KMS-11 (cell line): ENCODE data around the gene SNHG17.
"Not testable (repeated sequence)": the region's sequence is repeated elsewhere in the genome, so short reads cannot be mapped to it uniquely, and the experiment has no call there.

Experiments
- H2AFZ ChIP-seq: fragments of 200-600 bp; sonication (generic); 2 replicates; pipeline ENCODE4 v1.6.1; 2016; ENCODE audit warnings: antibody characterized with exemption, mixed run types, low read depth
- H3K27ac ChIP-seq: fragments of 200-600 bp; sonication (generic); 2 replicates; pipeline ENCODE4 v1.6.1; 2016; ENCODE audit warnings: mild to moderate bottlenecking, mixed run types
- H3K27me3 ChIP-seq: fragments of 200-600 bp; sonication (generic); 2 replicates; pipeline ENCODE4 v1.6.1; 2017; ENCODE audit warnings: mild to moderate bottlenecking, low read depth, mixed run types, moderate library complexity; ENCODE audit not compliant: insufficient read depth
- H3K36me3 ChIP-seq: fragments of 200-600 bp; sonication (generic); 2 replicates; pipeline ENCODE4 v1.6.1; 2017; ENCODE audit warnings: mild to moderate bottlenecking, mixed run types; ENCODE audit not compliant: insufficient read depth
- H3K4me1 ChIP-seq: fragments of 200-600 bp; sonication (generic); 2 replicates; pipeline ENCODE4 v1.6.1; 2016; ENCODE audit warnings: mild to moderate bottlenecking, low read depth, mixed run types; ENCODE audit not compliant: poor library complexity, severe bottlenecking
- H3K4me2 ChIP-seq: fragments of 200-600 bp; sonication (generic); 2 replicates; pipeline ENCODE4 v1.7.0; 2016; ENCODE audit warnings: mild to moderate bottlenecking, mixed run types
- H3K4me3 ChIP-seq: fragments of 200-600 bp; sonication (generic); IDR thresholded peaks from 2 replicates; pipeline ENCODE4 v1.6.1; 2017; ENCODE audit warnings: low read depth, low read length, mixed read lengths; ENCODE audit not compliant: insufficient read depth
- H3K79me2 ChIP-seq: fragments of 200-600 bp; sonication (generic); 2 replicates; pipeline ENCODE4 v1.6.1; 2016; ENCODE audit warnings: low read depth, mixed run types; ENCODE audit not compliant: insufficient read depth
- H3K9ac ChIP-seq: fragments of 200-600 bp; sonication (generic); 2 replicates; pipeline ENCODE4 v1.6.1; 2016; ENCODE audit warnings: mild to moderate bottlenecking, mixed run types
- H4K20me1 ChIP-seq: fragments of 200-600 bp; sonication (generic); 2 replicates; pipeline ENCODE4 v1.6.1; 2016; ENCODE audit warnings: mild to moderate bottlenecking, mixed run types; ENCODE audit not compliant: insufficient read depth
- TF ChIP-seq, protein P1 (sequence below): fragments of 200-600 bp; sonication (generic); conservative IDR thresholded peaks from 2 replicates; pipeline ENCODE4 v1.6.1; 2017; ENCODE audit warnings: low read depth, mild to moderate bottlenecking, antibody characterized with exemption, low read length, moderate library complexity, mixed read lengths

Gene SNHG17

DNA sequence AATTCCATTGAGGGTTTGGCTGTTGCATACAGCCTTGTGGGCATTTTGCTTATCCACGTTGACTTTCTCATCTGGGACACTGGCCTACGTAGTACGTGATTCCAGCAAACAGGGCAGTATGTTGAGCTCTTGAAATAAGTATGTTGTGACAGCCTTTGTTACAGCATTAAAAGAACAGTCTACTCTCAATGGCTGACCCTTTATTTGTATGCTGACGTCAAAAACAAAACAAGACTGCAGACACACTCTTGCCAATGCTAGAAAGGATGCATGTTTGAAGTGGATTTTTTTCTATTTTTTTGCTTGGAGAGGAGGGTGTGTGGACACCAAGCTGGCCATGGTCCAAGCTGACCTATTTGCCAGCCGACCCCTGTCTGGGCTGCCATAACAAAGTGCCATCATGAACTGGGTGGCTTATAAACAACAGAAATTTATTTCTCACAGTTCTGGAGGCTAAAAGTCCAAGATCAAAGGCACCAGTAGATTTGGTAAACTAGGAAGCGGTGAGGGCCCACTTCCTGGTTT is 10.8 kb upstream of the SNHG17 start:
- no peaks in the 10 kb centered on the region; the same call in 1 of the 2 replicates for H3K36me3 ChIP-seq
- H2AFZ ChIP-seq: peak overlapping the region; percentile 56
- no peaks in the 10 kb centered on the region for H3K27me3 ChIP-seq
- no peaks in the 10 kb centered on the region for H4K20me1 ChIP-seq
- no peak overlapping the region for H3K27ac ChIP-seq
- no peak overlapping the region; the same call in 1 of the 2 replicates for H3K9ac ChIP-seq
- TF ChIP-seq, protein P1, sequence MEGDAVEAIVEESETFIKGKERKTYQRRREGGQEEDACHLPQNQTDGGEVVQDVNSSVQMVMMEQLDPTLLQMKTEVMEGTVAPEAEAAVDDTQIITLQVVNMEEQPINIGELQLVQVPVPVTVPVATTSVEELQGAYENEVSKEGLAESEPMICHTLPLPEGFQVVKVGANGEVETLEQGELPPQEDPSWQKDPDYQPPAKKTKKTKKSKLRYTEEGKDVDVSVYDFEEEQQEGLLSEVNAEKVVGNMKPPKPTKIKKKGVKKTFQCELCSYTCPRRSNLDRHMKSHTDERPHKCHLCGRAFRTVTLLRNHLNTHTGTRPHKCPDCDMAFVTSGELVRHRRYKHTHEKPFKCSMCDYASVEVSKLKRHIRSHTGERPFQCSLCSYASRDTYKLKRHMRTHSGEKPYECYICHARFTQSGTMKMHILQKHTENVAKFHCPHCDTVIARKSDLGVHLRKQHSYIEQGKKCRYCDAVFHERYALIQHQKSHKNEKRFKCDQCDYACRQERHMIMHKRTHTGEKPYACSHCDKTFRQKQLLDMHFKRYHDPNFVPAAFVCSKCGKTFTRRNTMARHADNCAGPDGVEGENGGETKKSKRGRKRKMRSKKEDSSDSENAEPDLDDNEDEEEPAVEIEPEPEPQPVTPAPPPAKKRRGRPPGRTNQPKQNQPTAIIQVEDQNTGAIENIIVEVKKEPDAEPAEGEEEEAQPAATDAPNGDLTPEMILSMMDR: no peak
- H3K4me1 ChIP-seq: peaks cover 12% of the 10 kb centered on the region
- no peak overlapping the region for H3K4me3 ChIP-seq
- H3K4me2 ChIP-seq: peak overlapping the region; percentile 12; the same call in 1 of the 2 replicates
- H3K79me2 ChIP-seq: peaks cover 8% of the 10 kb centered on the region; the same call in 1 of the 2 replicates

- TF ChIP-seq, protein P1: no peak
- Histone ChIP-seq H3K36me3 (no peaks in the 10 kb centered on the region; the same call in 1 of the 2 replicates), H3K4me1 (peaks cover 12% of the 10 kb centered on the region), H3K27ac (no peak overlapping the region), H3K79me2 (peaks cover 8% of the 10 kb centered on the region; the same call in 1 of the 2 replicates), H3K4me3 (no peak overlapping the region), H3K4me2 (no peak overlapping the region), H3K9ac (no peak overlapping the region), H2AFZ (peak overlapping the region; percentile 56; the same call in 1 of the 2 replicates), H3K27me3 (no peaks in the 10 kb centered on the region), H4K20me1 (no peaks in the 10 kb centered on the region)
Measured at GRCh38 chr20:38445381-38445796, 10.3 kb upstream of the SNHG17 start.

DNA sequence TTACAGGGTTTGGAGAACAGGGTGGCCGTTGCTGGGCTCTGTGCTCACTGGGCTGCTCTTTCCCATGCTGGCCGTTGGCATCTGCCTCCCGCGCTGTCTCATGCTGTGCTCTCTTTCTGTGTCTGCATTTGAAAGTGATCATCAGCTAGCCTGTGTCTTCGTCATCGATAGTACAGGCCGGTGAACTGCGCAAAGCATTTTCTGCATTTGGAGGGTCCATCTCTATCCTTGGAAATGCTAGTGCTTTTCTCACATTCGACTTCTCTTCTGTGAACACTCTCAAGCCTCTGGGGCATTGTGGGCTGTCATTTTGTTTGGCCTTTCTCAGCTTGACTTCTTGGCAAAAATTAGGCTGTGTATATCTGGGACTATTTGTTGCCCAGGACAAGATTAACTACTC is 6.8 kb upstream of the SNHG17 start:
- Histone ChIP-seq H3K27me3 (no peaks in the 10 kb centered on the region; the same call in 1 of the 2 replicates), H3K36me3 (no peaks in the 10 kb centered on the region), H3K4me2 (no peak overlapping the region), H3K4me1 (no peaks in the 10 kb centered on the region), H3K79me2 (peaks cover 3% of the 10 kb centered on the region; the same call in 1 of the 2 replicates), H3K9ac (no peak overlapping the region), H2AFZ (no peak overlapping the region), H3K27ac (no peak overlapping the region), H3K4me3 (no peak overlapping the region), H4K20me1 (no peaks in the 10 kb centered on the region)
- TF ChIP-seq, protein P1: no peak

GRCh38 chr20:38441110-38441509 is 6.0 kb upstream of the SNHG17 start:
- not testable (repeated sequence) for H3K27ac ChIP-seq, H4K20me1 ChIP-seq, H2AFZ ChIP-seq, H3K4me2 ChIP-seq, H3K4me3 ChIP-seq, H3K9ac ChIP-seq, H3K36me3 ChIP-seq, H3K79me2 ChIP-seq, H3K4me1 ChIP-seq, H3K27me3 ChIP-seq

- Histone ChIP-seq H3K27me3 (no peaks in the 10 kb centered on the region; the same call in 1 of the 2 replicates), H2AFZ (no peak overlapping the region), H3K4me2 (no peak overlapping the region), H3K36me3 (peaks cover 13% of the 10 kb centered on the region; the same call in 1 of the 2 replicates), H4K20me1 (peaks cover 10% of the 10 kb centered on the region), H3K27ac (no peak overlapping the region), H3K4me1 (peaks cover 11% of the 10 kb centered on the region), H3K9ac (no peak overlapping the region), H3K4me3 (no peak overlapping the region), H3K79me2 (peaks cover 24% of the 10 kb centered on the region)
- TF ChIP-seq, protein P1: no peak
Measured at GRCh38 chr20:38437796-38438195, 2.7 kb upstream of the SNHG17 start.
